Measurements from ENCODE around the gene PRSS22.

GRCh38 chr16:2826591-2827373, 31.2 kb downstream of the PRSS22 start:
- TF ChIP-seq, protein P1, sequence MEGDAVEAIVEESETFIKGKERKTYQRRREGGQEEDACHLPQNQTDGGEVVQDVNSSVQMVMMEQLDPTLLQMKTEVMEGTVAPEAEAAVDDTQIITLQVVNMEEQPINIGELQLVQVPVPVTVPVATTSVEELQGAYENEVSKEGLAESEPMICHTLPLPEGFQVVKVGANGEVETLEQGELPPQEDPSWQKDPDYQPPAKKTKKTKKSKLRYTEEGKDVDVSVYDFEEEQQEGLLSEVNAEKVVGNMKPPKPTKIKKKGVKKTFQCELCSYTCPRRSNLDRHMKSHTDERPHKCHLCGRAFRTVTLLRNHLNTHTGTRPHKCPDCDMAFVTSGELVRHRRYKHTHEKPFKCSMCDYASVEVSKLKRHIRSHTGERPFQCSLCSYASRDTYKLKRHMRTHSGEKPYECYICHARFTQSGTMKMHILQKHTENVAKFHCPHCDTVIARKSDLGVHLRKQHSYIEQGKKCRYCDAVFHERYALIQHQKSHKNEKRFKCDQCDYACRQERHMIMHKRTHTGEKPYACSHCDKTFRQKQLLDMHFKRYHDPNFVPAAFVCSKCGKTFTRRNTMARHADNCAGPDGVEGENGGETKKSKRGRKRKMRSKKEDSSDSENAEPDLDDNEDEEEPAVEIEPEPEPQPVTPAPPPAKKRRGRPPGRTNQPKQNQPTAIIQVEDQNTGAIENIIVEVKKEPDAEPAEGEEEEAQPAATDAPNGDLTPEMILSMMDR (IDR thresholded peaks at IDR 0.05) = no peak
- TF ChIP-seq POLR2A (IDR thresholded peaks at IDR 0.05; ENCODE audit: low read depth) = no peak
- TF ChIP-seq POLR2AphosphoS5 (IDR thresholded peaks at IDR 0.05) = no peak

Data from esophagus muscularis mucosa (tissue), 3 donors.